IMR-90 (cell line): ENCODE data around the gene DSE. TPM values are rescaled to one million over a fixed set of nuclear protein-coding genes. Genes with fewer than 3 reads are reported as not detected.
A peak's percentile ranks its signal among the peaks of the same experiment; 100 is the strongest.

ENCODE experiments used
- ATAC-seq: fragments of 200-7000 bp; cut with Tn5 transposase; 2 replicates; pipeline ENCODE4 v1.9.1; 2020; ENCODE audit warnings: low read depth, mild to moderate bottlenecking, moderate library complexity
- BruUV-seq: library from RNA; stranded (reverse); fragments of 400-500 nt; replicated peaks from 2 replicates; lab custom pipeline; 2021; lab: Mats Ljungman, UMichigan
- CTCF ChIA-PET: fragments of 300-600 bp; formaldehyde crosslinking; extraction: SDS; loops from one replicate; lab custom pipeline; 2021; ENCODE audit warnings: antibody characterized with exemption; lab: Yijun Ruan, JAX
- POLR2A ChIA-PET: fragments of 300-600 bp; sonication (Branson Sonifier 250); formaldehyde crosslinking; loops from one replicate; lab custom pipeline; 2022; ENCODE audit warnings: antibody characterized with exemption; ENCODE audit not compliant: unreplicated experiment; lab: Charles Lee
- DNase-seq: peaks from one replicate; pipeline ENCODE4 v3.0.0; 2013
- H2AFZ ChIP-seq: replicated peaks from 2 replicates; pipeline ENCODE3; 2013; ENCODE audit warnings: low read length, mild to moderate bottlenecking; ENCODE audit not compliant: poor library complexity
- H2AK5ac ChIP-seq: 2 replicates; pipeline ENCODE4 v1.6.1; 2013; ENCODE audit warnings: low read depth, low read length, inconsistent platforms
- H2AK9ac ChIP-seq: replicated peaks from 2 replicates; pipeline ENCODE3; 2013; ENCODE audit warnings: mild to moderate bottlenecking, low read depth, low read length, moderate library complexity; ENCODE audit not compliant: poor library complexity
- H2BK120ac ChIP-seq: 2 replicates; pipeline ENCODE4 v1.6.1; 2013; ENCODE audit warnings: low read depth, low read length, inconsistent platforms
- H2BK15ac ChIP-seq: 3 replicates; pipeline ENCODE4 v1.6.1; 2013; ENCODE audit warnings: low read depth, low read length, inconsistent platforms
- H2BK20ac ChIP-seq: 2 replicates; pipeline ENCODE4 v1.6.1; 2013; ENCODE audit warnings: low read depth, mild to moderate bottlenecking, inconsistent platforms, low read length, moderate library complexity
- H2BK5ac ChIP-seq: 2 replicates; pipeline ENCODE4 v1.6.1; 2013; ENCODE audit warnings: mild to moderate bottlenecking, low read depth, low read length, inconsistent platforms; ENCODE audit not compliant: poor library complexity, severe bottlenecking
- H3K14ac ChIP-seq: replicated peaks from 2 replicates; pipeline ENCODE4 v1.6.1; 2013; ENCODE audit warnings: low read depth, low read length, inconsistent platforms
- H3K18ac ChIP-seq: 2 replicates; pipeline ENCODE4 v1.6.1; 2013; ENCODE audit warnings: low read depth, low read length, control low read depth
- H3K23ac ChIP-seq: 2 replicates; pipeline ENCODE4 v1.6.1; 2013; ENCODE audit warnings: low read depth, low read length, inconsistent platforms
- H3K27ac ChIP-seq: 2 replicates; pipeline ENCODE4 v1.5.1; 2013; ENCODE audit warnings: mild to moderate bottlenecking, control low read depth, low read length; ENCODE audit not compliant: insufficient read depth
- H3K27me3 ChIP-seq: 2 replicates; pipeline ENCODE4 v1.6.1; 2013; ENCODE audit warnings: low read length; ENCODE audit not compliant: control insufficient read depth, insufficient read depth
- H3K36me3 ChIP-seq: 2 replicates; pipeline ENCODE4 v1.6.1; 2013; ENCODE audit warnings: low read length, mixed read lengths; ENCODE audit not compliant: control insufficient read depth, insufficient read depth
- H3K4ac ChIP-seq: 2 replicates; pipeline ENCODE4 v1.6.1; 2013; ENCODE audit warnings: low read depth, low read length, inconsistent platforms
- H3K4me1 ChIP-seq: 2 replicates; pipeline ENCODE4 v1.6.1; 2013; ENCODE audit warnings: low read length, mixed read lengths; ENCODE audit not compliant: control insufficient read depth, insufficient read depth
- H3K4me2 ChIP-seq: 2 replicates; pipeline ENCODE4 v1.6.1; 2013; ENCODE audit warnings: low read depth, mild to moderate bottlenecking, control low read depth, low read length, moderate library complexity
- H3K4me3 ChIP-seq: 2 replicates; pipeline ENCODE4 v1.5.1; 2013; ENCODE audit warnings: low read depth, mild to moderate bottlenecking, control low read depth, low read length, moderate library complexity; ENCODE audit not compliant: insufficient read depth
- H3K56ac ChIP-seq: 2 replicates; pipeline ENCODE4 v1.6.1; 2013; ENCODE audit warnings: low read length, inconsistent platforms; ENCODE audit not compliant: insufficient read depth; ENCODE audit errors: extremely low read depth
- H3K79me1 ChIP-seq, 2 experiments: 2 replicates each; pipeline ENCODE4 v1.6.1; 2013; ENCODE audit warnings: low read length in 2 of 2, inconsistent platforms in 1 of 2, low read depth in 1 of 2
- H3K9ac ChIP-seq: 2 replicates; pipeline ENCODE4 v1.6.1; 2013; ENCODE audit warnings: low read depth, low read length, control low read depth
- H3K9me1 ChIP-seq: 2 replicates; pipeline ENCODE4 v1.6.1; 2013; ENCODE audit warnings: low read length, inconsistent platforms; ENCODE audit not compliant: insufficient read depth
- H3K9me3 ChIP-seq: 2 replicates; pipeline ENCODE4 v1.6.1; 2013; ENCODE audit warnings: low read length; ENCODE audit not compliant: control insufficient read depth, insufficient read depth
- H4K20me1 ChIP-seq: 2 replicates; pipeline ENCODE4 v1.6.1; 2013; ENCODE audit warnings: low read length, inconsistent platforms; ENCODE audit not compliant: insufficient read depth
- H4K5ac ChIP-seq: 2 replicates; pipeline ENCODE4 v1.6.1; 2013; ENCODE audit warnings: mild to moderate bottlenecking, low read depth, low read length, control low read depth
- H4K8ac ChIP-seq, 2 experiments: 2 replicates each; pipeline ENCODE4 v1.6.1; 2013; ENCODE audit warnings: low read depth in 2 of 2, low read length in 2 of 2, control low read depth in 1 of 2, inconsistent platforms in 1 of 2
- H4K91ac ChIP-seq: 2 replicates; pipeline ENCODE4 v1.6.1; 2013; ENCODE audit warnings: low read depth, low read length, inconsistent platforms; ENCODE audit not compliant: insufficient read depth
- CHD1 ChIP-seq: IDR thresholded peaks from 2 replicates; pipeline ENCODE4 v1.6.1; 2012; ENCODE audit warnings: low read depth, low read length, improper control_type of control experiment
- FOS ChIP-seq: fragments of 150-350 bp; IDR thresholded peaks from 2 replicates; pipeline ENCODE4 v1.6.1; 2016; ENCODE audit warnings: low read depth, low read length
- MXI1 ChIP-seq: IDR thresholded peaks from 2 replicates; pipeline ENCODE4 v1.6.1; 2012; ENCODE audit warnings: low read depth, mild to moderate bottlenecking, low read length, moderate library complexity, borderline replicate concordance
- RFX5 ChIP-seq: IDR thresholded peaks from 2 replicates; pipeline ENCODE4 v1.8.0; 2012; ENCODE audit warnings: low read depth, mild to moderate bottlenecking, low read length, moderate library complexity
- SMC3 ChIP-seq: fragments of 150-350 bp; IDR thresholded peaks from 2 replicates; pipeline ENCODE4 v1.6.1; 2016; ENCODE audit warnings: low read depth, mild to moderate bottlenecking, antibody characterized with exemption, low read length, moderate library complexity
- WGBS, 2 experiments: methylation state at CpG; one replicate each; pipeline versions ENCODE4 v1.1.5 to v1.1.7; 2013; ENCODE audit warnings: missing lambda C conversion rate in 2 of 2; ENCODE audit not compliant: insufficient read length in 1 of 2; ENCODE audit errors: extremely low coverage in 2 of 2; 5-methylcytosine and 5-hydroxymethylcytosine counted together
- dilution Hi-C: fragments of 300-500 bp; cut with HindIII; formaldehyde crosslinking; loops from one replicate; pipeline ENCODE4 v1.14.3; 2018; ENCODE audit warnings: low sequenced_read_pairs; ENCODE audit not compliant: unreplicated experiment
- in situ Hi-C: fragments of 300-500 bp; cut with MboI; formaldehyde crosslinking; loops from 3 replicates; pipeline ENCODE4 v1.14.3; 2019; ENCODE audit warnings: low sequenced_read_pairs, inconsistent platforms, mixed read lengths
- intact Hi-C: fragments of 100-400 bp; cut with micrococcal nuclease; formaldehyde crosslinking; loops from 2 replicates; pipeline ENCODE4 v1.10.0; 2022
- polyA plus RNA-seq, 3 experiments: library from polyadenylated mRNA; depleted of rRNA; stranded (reverse); fragments of >200 nt; gene quantifications; 2 replicates each; pipeline ENCODE4 v1.2.3, GENCODE V29; 2012; ENCODE audit warnings: low replicate concordance in 1 of 3
- total RNA-seq: library from RNA; depleted of rRNA; stranded (reverse); fragments of >200 nt; gene quantifications from 2 replicates; pipeline ENCODE4 v1.2.3, GENCODE V29; 2012

Gene DSE
- total and polyA plus RNA-seq, 2 of the 4 experiments (the other 2 are of a cell fraction): 48.0 to 154 TPM

DNA sequence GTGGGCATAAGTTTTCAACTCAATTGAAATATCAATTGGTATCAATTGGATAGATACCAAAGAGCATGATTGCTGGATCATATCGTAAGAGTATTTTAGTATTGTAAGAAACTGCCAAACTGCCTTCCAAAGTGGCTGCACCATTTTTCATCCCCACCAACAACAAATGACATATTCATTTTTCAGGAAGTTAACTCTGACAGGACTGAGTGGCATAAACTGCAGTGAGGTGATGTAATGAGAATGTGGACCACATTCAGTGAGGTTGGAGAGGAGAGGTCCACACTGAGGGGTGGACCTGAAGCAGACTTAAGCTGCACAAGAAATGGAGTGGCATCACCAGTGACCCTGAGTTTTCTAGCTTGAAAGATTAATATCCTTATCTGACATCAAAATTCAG is 78.8 kb downstream of the DSE start:
- Histone ChIP-seq H4K8ac (no peak overlapping the region), H4K5ac (no peak overlapping the region), H3K23ac (no peak overlapping the region), H3K4ac (peak overlapping the region; percentile 17; the same call in 1 of the 2 replicates), H2BK20ac (no peak overlapping the region), H3K27me3 (no peaks in the 10 kb centered on the region), H3K4me1 (peaks cover 9% of the 10 kb centered on the region), H2BK5ac (no peak overlapping the region), H2BK120ac (peak overlapping the region; percentile 1; the same call in 1 of the 2 replicates), H3K18ac (peak overlapping the region; percentile 57; the same call in 1 of the 2 replicates), H3K14ac (no peak overlapping the region), H3K4me2 (no peak overlapping the region), H3K9me3 (no peaks in the 10 kb centered on the region), H3K4me3 (no peak overlapping the region), H3K9me1 (peaks cover 20% of the 10 kb centered on the region), H3K56ac (no peak overlapping the region), H2AK5ac (peak overlapping the region; percentile 81; the same call in 1 of the 2 replicates), H3K9ac (no peak overlapping the region), H2AK9ac (no peak overlapping the region), H4K91ac (no peak overlapping the region), H3K27ac (no peak overlapping the region), H4K20me1 (peaks cover 3% of the 10 kb centered on the region; the same call in 1 of the 2 replicates), H3K36me3 (no peaks in the 10 kb centered on the region; the same call in 1 of the 2 replicates), H2AFZ (no peak overlapping the region), H3K79me1 (peaks cover 5 to 11% of the 10 kb centered on the region in 2 experiments; a peak in 2 of 4 replicates), H2BK15ac (no peak overlapping the region)
- ATAC-seq (no peak), DNase-seq (no peak)
- in situ Hi-C loops (loop anchor here (25.0 kb wide), 1 partner anchor 162 kb away; the partner anchor contains the start of gene TSPYL1), intact Hi-C loops (loop anchor here (5.0 kb wide), 1 partner anchor 113 kb away; no protein-coding TSS in a partner anchor), dilution Hi-C loops (no loop called here)
- TF ChIP-seq SMC3 (no peak), FOS (no peak), RFX5 (no peak), MXI1 (no peak), CHD1 (no peak)
- CTCF ChIA-PET: no interaction called here
- no CpG with 5 or more reads among the region's 1 CpG for WGBS, 2 experiments
- POLR2A ChIA-PET: no interaction called here
- no TSS peak for BruUV-seq
